GM12865 (cell line): ENCODE results near the gene TKFC.

Experiments
- DNase-seq: peaks from one replicate; pipeline ENCODE4 v3.0.0; 2010; ENCODE audit warnings: low read depth
- H3K4me3 ChIP-seq: 2 replicates; pipeline ENCODE4 v1.5.1; 2011; ENCODE audit warnings: mild to moderate bottlenecking, low read depth, low read length, control low read depth
- CTCF ChIP-seq: IDR thresholded peaks from 2 replicates; pipeline ENCODE4 v1.5.1; 2011; ENCODE audit warnings: low read length, control low read depth, low read depth, inconsistent platforms; ENCODE audit not compliant: insufficient read depth; ENCODE audit errors: missing control alignments

TKFC gene

GRCh38 chr11:61362542-61362875 lies 29.5 kb downstream of the TKFC start:
- DNase-seq = peak; percentile 56
- no peak for TF ChIP-seq CTCF
- H3K4me3 ChIP-seq = peak overlapping the region; percentile 95

GRCh38 chr11:61364012-61364675 lies 31.1 kb downstream of the TKFC start:
- DNase-seq = no peak
- no peak for TF ChIP-seq CTCF
- no peak overlapping the region for H3K4me3 ChIP-seq

GRCh38 chr11:61367406-61367805 lies 34.4 kb downstream of the TKFC start:
- H3K4me3 ChIP-seq = no peak overlapping the region
- DNase-seq = no peak
- no peak for TF ChIP-seq CTCF

GRCh38 chr11:61368646-61369045 lies 35.6 kb downstream of the TKFC start:
- DNase-seq = no peak
- no peak overlapping the region for H3K4me3 ChIP-seq
- no peak for TF ChIP-seq CTCF

GRCh38 chr11:61369372-61370348 lies 36.6 kb downstream of the TKFC start:
- H3K4me3 ChIP-seq = no peak overlapping the region
- no peak for TF ChIP-seq CTCF
- DNase-seq = peak; percentile 74

- DNase-seq = no peak
- H3K4me3 ChIP-seq = no peak overlapping the region
- TF ChIP-seq CTCF = no peak
Observed at GRCh38 chr11:61370349-61371005, 37.4 kb downstream of the TKFC start.
